PC-3 (cell line): ENCODE results near the gene CMPK1.

Experiments used
- CTCF ChIP-seq: fragments of 300-600 bp; sonication (generic); conservative IDR thresholded peaks from 2 replicates; pipeline ENCODE4 v1.5.1; 2017; ENCODE audit warnings: antibody characterized with exemption, low read depth, mild to moderate bottlenecking, low read length
- EZH2 ChIP-seq: fragments of 300-600 bp; sonication (generic); IDR thresholded peaks from one replicate; pipeline ENCODE4 v1.6.1; 2017; ENCODE audit warnings: antibody characterized with exemption, mild to moderate bottlenecking, low read length; ENCODE audit not compliant: unreplicated experiment
- EZH2phosphoT487 ChIP-seq: fragments of 300-600 bp; sonication (generic); IDR thresholded peaks from 2 replicates; pipeline ENCODE4 v1.6.1; 2018; ENCODE audit warnings: mild to moderate bottlenecking, antibody characterized with exemption, low read length, borderline replicate concordance

GRCh38 chr1:47338249-47339077 lies 4.9 kb downstream of the CMPK1 start:
- no peak for TF ChIP-seq CTCF
- TF ChIP-seq EZH2: no peak
- TF ChIP-seq EZH2phosphoT487: no peak
